ENCODE data around the gene DNAJC3. TPM values are rescaled to one million over a fixed set of nuclear protein-coding genes. Genes with fewer than 3 reads are reported as not detected.
"Not testable (repeated sequence)": the region's sequence is repeated elsewhere in the genome, so short reads cannot be mapped to it uniquely, and the experiment has no call there.

Gene DNAJC3
- total and polyA plus RNA-seq, 2 donors from 2014 or later, result 20.1 to 65.9 TPM

DNA sequence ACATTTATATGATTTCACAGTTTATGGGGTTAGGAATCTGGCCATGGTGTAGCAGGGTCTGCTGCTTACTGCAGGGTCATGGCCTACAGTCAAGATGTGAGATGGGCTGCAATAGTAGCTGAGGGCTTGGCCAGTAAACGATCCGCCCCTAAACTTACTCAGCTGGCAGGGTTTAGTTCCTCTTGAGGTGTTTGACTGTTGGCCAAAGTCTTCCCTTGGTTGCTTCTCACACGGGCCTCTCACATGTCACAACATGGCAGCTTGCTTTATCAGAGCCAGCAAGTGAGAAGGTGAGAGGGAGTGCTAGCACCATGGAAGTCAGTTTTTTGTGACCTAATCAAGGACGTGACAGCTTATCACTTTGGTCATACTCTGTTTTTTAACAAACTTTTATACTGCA lies 77.1 kb downstream of the DNAJC3 start:
- DNase-seq (no peak), FAIRE-seq (no peak)
- H3K27me3 ChIP-seq (ENCODE audit: control insufficient read depth, insufficient read depth, low read length), result no peaks in the 10 kb centered on the region
- no peaks in the 10 kb centered on the region for H3K36me3 ChIP-seq (ENCODE audit: control insufficient read depth in 2 of 3, insufficient read depth in 3 of 3, low read length in 3 of 3)
- no peak overlapping the region for H3K4me3 ChIP-seq (ENCODE audit: low read length in 3 of 3)
- no peaks in the 10 kb centered on the region for H3K9me3 ChIP-seq (ENCODE audit: control insufficient read depth in 2 of 3, insufficient read depth in 1 of 3, low read length in 3 of 3)
- TF ChIP-seq, protein P1, sequence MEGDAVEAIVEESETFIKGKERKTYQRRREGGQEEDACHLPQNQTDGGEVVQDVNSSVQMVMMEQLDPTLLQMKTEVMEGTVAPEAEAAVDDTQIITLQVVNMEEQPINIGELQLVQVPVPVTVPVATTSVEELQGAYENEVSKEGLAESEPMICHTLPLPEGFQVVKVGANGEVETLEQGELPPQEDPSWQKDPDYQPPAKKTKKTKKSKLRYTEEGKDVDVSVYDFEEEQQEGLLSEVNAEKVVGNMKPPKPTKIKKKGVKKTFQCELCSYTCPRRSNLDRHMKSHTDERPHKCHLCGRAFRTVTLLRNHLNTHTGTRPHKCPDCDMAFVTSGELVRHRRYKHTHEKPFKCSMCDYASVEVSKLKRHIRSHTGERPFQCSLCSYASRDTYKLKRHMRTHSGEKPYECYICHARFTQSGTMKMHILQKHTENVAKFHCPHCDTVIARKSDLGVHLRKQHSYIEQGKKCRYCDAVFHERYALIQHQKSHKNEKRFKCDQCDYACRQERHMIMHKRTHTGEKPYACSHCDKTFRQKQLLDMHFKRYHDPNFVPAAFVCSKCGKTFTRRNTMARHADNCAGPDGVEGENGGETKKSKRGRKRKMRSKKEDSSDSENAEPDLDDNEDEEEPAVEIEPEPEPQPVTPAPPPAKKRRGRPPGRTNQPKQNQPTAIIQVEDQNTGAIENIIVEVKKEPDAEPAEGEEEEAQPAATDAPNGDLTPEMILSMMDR (IDR thresholded peaks at IDR 0.05; ENCODE audit: borderline replicate concordance, extremely low read depth, insufficient read depth), result no peak
- no peaks in the 10 kb centered on the region for H3K4me1 ChIP-seq (ENCODE audit: control insufficient read depth in 2 of 3, insufficient read depth in 2 of 3, low read depth in 1 of 3, low read length in 3 of 3)
- intact Hi-C loops (cut with DNase I), result no loop called here
- no peak overlapping the region for H3K27ac ChIP-seq (ENCODE audit: low read depth in 2 of 2, low read length in 2 of 2)
- no peak overlapping the region for H3K9ac ChIP-seq (ENCODE audit: low read length in 3 of 3)

DNA sequence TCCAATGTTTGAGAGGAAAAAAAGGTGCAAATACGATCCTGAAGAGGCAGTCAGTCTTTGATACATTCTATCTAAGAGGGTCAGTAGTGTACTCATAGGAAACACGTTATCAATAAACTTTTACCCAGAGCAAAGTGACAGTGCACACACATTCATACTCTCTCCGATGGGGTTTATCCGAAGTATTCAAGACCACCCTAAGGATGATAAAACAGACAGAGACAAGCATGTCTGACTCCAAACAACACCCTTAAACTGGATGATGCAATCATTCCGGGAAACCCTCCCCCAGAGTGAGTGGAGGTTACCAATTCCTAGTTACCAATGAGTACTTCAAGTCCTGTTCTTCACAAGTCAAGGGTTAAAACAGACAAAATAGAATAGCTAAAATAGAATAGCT lies 79.1 kb downstream of the DNAJC3 start:
- peaks cover 0 to 1% (median 0%) of the 10 kb centered on the region in 3 donors for H3K36me3 ChIP-seq (ENCODE audit: control insufficient read depth in 2 of 3, insufficient read depth in 3 of 3, low read length in 3 of 3)
- H3K9me3 ChIP-seq (ENCODE audit: control insufficient read depth in 2 of 3, insufficient read depth in 1 of 3, low read length in 3 of 3), result no peaks in the 10 kb centered on the region
- no peak overlapping the region for H3K9ac ChIP-seq (ENCODE audit: low read length in 3 of 3)
- H3K27ac ChIP-seq (ENCODE audit: low read depth in 2 of 2, low read length in 2 of 2), result no peak overlapping the region
- TF ChIP-seq, protein P1 (IDR thresholded peaks at IDR 0.05; ENCODE audit: borderline replicate concordance, extremely low read depth, insufficient read depth), result no peak
- no peak for DNase-seq
- H3K4me3 ChIP-seq (ENCODE audit: low read length in 3 of 3), result no peak overlapping the region
- H3K27me3 ChIP-seq (ENCODE audit: control insufficient read depth, insufficient read depth, low read length), result no peaks in the 10 kb centered on the region
- intact Hi-C loops (cut with DNase I), result no loop called here
- H3K4me1 ChIP-seq (ENCODE audit: control insufficient read depth in 2 of 3, insufficient read depth in 2 of 3, low read depth in 1 of 3, low read length in 3 of 3), result no peaks in the 10 kb centered on the region
- no peak for FAIRE-seq

DNA sequence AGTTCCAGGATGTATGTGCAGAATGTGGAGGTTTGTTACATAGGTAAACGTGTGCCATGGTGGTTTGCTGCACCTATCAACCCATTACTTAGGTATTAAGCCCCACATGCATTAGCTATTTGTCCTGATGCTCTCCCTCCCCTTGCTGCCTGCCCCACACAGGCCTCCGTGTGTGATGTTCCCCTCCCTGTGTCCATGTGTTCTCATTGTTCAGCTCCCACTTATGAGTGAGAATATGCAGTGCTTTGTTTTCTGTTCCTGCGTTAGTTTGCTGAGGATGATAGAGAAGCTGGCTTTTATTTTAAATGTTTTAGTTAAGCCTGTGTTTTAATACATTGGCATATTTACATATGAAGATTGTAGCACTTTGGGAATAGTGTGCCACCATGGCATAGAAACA lies 85.7 kb downstream of the DNAJC3 start:
- H3K27ac ChIP-seq (ENCODE audit: low read depth in 2 of 2, low read length in 2 of 2); H3K27me3 ChIP-seq (ENCODE audit: control insufficient read depth, insufficient read depth, low read length); H3K9ac ChIP-seq (ENCODE audit: low read length in 3 of 3); H3K4me1 ChIP-seq (ENCODE audit: control insufficient read depth in 2 of 3, insufficient read depth in 2 of 3, low read depth in 1 of 3, low read length in 3 of 3); DNase-seq; intact Hi-C loops (cut with DNase I); H3K4me3 ChIP-seq (ENCODE audit: low read length in 3 of 3); FAIRE-seq; H3K9me3 ChIP-seq (ENCODE audit: control insufficient read depth in 2 of 3, insufficient read depth in 1 of 3, low read length in 3 of 3): not testable (repeated sequence)
- H3K36me3 ChIP-seq (ENCODE audit: control insufficient read depth in 2 of 3, insufficient read depth in 3 of 3, low read length in 3 of 3), result peaks cover 0 to 17% (median 14%) of the 10 kb centered on the region in 3 donors

DNA sequence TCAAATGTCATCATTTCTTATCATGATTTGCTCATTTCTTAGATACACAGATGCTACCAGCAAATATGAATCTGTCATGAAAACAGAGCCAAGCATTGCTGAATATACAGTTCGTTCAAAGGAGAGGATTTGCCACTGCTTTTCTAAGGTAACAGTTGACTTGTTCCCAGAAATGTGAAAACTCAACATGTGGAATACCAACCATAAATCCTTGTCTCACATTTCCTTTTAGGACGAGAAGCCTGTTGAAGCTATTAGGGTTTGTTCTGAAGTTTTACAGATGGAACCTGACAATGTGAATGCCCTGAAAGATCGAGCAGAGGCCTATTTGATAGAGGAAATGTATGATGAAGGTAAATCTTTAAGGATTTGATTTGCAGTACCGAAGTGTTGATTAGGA lies 86.7 kb downstream of the DNAJC3 start:
- TF ChIP-seq, protein P1 (IDR thresholded peaks at IDR 0.05; ENCODE audit: borderline replicate concordance, extremely low read depth, insufficient read depth), result no peak
- no peak overlapping the region for H3K9ac ChIP-seq (ENCODE audit: low read length in 3 of 3)
- no peak overlapping the region for H3K4me3 ChIP-seq (ENCODE audit: low read length in 3 of 3)
- no peaks in the 10 kb centered on the region for H3K27me3 ChIP-seq (ENCODE audit: control insufficient read depth, insufficient read depth, low read length)
- intact Hi-C loops (cut with DNase I), result no loop called here
- no peak overlapping the region for H3K27ac ChIP-seq (ENCODE audit: low read depth in 2 of 2, low read length in 2 of 2)
- FAIRE-seq, result no peak
- peaks cover 0 to 17% (median 14%) of the 10 kb centered on the region in 3 donors for H3K36me3 ChIP-seq (ENCODE audit: control insufficient read depth in 2 of 3, insufficient read depth in 3 of 3, low read length in 3 of 3)
- peak in 2 of 5 donors; percentile 67 to 75 for DNase-seq
- H3K9me3 ChIP-seq (ENCODE audit: control insufficient read depth in 2 of 3, insufficient read depth in 1 of 3, low read length in 3 of 3), result no peaks in the 10 kb centered on the region
- H3K4me1 ChIP-seq (ENCODE audit: control insufficient read depth in 2 of 3, insufficient read depth in 2 of 3, low read depth in 1 of 3, low read length in 3 of 3), result no peaks in the 10 kb centered on the region

Measured in kidney (tissue), 14 donors.